T-helper 1 cell treated with Interleukin-12 subunit alpha and Interleukin-12 subunit beta and Interleukin-4 antibody, amounts not matched to agents 30 μg/mL and 1 μg/mL, for 36 hours (primary cell): ENCODE data around the gene EXOC6.
A peak's percentile ranks its signal among the peaks of the same experiment; 100 is the strongest.

Experiments used
- H3K27ac Mint-ChIP-seq: one replicate; pipeline ENCODE4 v1.8.0; 2021; ENCODE audit warnings: mild to moderate bottlenecking, mixed read lengths
- H3K27me3 Mint-ChIP-seq: one replicate; pipeline ENCODE4 v1.8.0; 2021; ENCODE audit warnings: low read depth, mixed read lengths
- H3K36me3 Mint-ChIP-seq: one replicate; pipeline ENCODE4 v1.8.0; 2021; ENCODE audit warnings: low read depth, mixed read lengths
- H3K4me1 Mint-ChIP-seq: one replicate; pipeline ENCODE4 v1.8.0; 2021; ENCODE audit warnings: low read depth, mixed read lengths
- H3K4me3 Mint-ChIP-seq: one replicate; pipeline ENCODE4 v1.8.0; 2021; ENCODE audit warnings: mild to moderate bottlenecking, moderate library complexity, mixed read lengths
- H3K9me3 Mint-ChIP-seq: one replicate; pipeline ENCODE4 v1.8.0; 2021; ENCODE audit warnings: mixed read lengths

Gene EXOC6

GRCh38 chr10:92826504-92826903, 21.8 kb upstream of the EXOC6 start:
- H3K36me3 Mint-ChIP-seq = no peaks in the 10 kb centered on the region
- no peak overlapping the region for H3K27ac Mint-ChIP-seq
- H3K4me1 Mint-ChIP-seq = peaks cover 22% of the 10 kb centered on the region
- H3K4me3 Mint-ChIP-seq = no peak overlapping the region
- H3K27me3 Mint-ChIP-seq = peaks cover 4% of the 10 kb centered on the region
- no peaks in the 10 kb centered on the region for H3K9me3 Mint-ChIP-seq

- Mint-ChIP-seq H3K27ac (no peak overlapping the region), H3K27me3 (peaks cover 4% of the 10 kb centered on the region), H3K4me3 (no peak overlapping the region), H3K4me1 (peaks cover 15% of the 10 kb centered on the region), H3K36me3 (no peaks in the 10 kb centered on the region), H3K9me3 (no peaks in the 10 kb centered on the region)
These were observed 19.1 kb upstream of the EXOC6 start for GRCh38 chr10:92829042-92829785.

GRCh38 chr10:92829786-92830377, 18.4 kb upstream of the EXOC6 start:
- Mint-ChIP-seq H3K36me3 (no peaks in the 10 kb centered on the region), H3K9me3 (no peaks in the 10 kb centered on the region), H3K4me3 (no peak overlapping the region), H3K27ac (no peak overlapping the region), H3K4me1 (peaks cover 15% of the 10 kb centered on the region), H3K27me3 (peaks cover 4% of the 10 kb centered on the region)

- Mint-ChIP-seq H3K27ac (peak overlapping the region; percentile 65), H3K4me3 (peak overlapping the region; percentile 54), H3K9me3 (no peaks in the 10 kb centered on the region), H3K27me3 (peaks cover 4% of the 10 kb centered on the region), H3K36me3 (no peaks in the 10 kb centered on the region), H3K4me1 (peaks cover 13% of the 10 kb centered on the region)
These were observed 17.6 kb upstream of the EXOC6 start for GRCh38 chr10:92830478-92831389.

GRCh38 chr10:92832121-92832520, 16.2 kb upstream of the EXOC6 start:
- no peak overlapping the region for H3K4me3 Mint-ChIP-seq
- no peaks in the 10 kb centered on the region for H3K9me3 Mint-ChIP-seq
- no peaks in the 10 kb centered on the region for H3K27me3 Mint-ChIP-seq
- no peak overlapping the region for H3K27ac Mint-ChIP-seq
- H3K36me3 Mint-ChIP-seq = no peaks in the 10 kb centered on the region
- H3K4me1 Mint-ChIP-seq = peaks cover 8% of the 10 kb centered on the region

- peaks cover 11% of the 10 kb centered on the region for H3K4me1 Mint-ChIP-seq
- no peaks in the 10 kb centered on the region for H3K36me3 Mint-ChIP-seq
- no peaks in the 10 kb centered on the region for H3K9me3 Mint-ChIP-seq
- H3K27me3 Mint-ChIP-seq = no peaks in the 10 kb centered on the region
- H3K27ac Mint-ChIP-seq = no peak overlapping the region
- H3K4me3 Mint-ChIP-seq = no peak overlapping the region
These were observed 15.2 kb upstream of the EXOC6 start for GRCh38 chr10:92832998-92833650.

- peaks cover 11% of the 10 kb centered on the region for H3K4me1 Mint-ChIP-seq
- no peaks in the 10 kb centered on the region for H3K27me3 Mint-ChIP-seq
- H3K9me3 Mint-ChIP-seq = no peaks in the 10 kb centered on the region
- no peaks in the 10 kb centered on the region for H3K36me3 Mint-ChIP-seq
- no peak overlapping the region for H3K4me3 Mint-ChIP-seq
- H3K27ac Mint-ChIP-seq = no peak overlapping the region
These were observed 14.0 kb upstream of the EXOC6 start for GRCh38 chr10:92834331-92834730.

- Mint-ChIP-seq H3K27ac (no peak overlapping the region), H3K36me3 (no peaks in the 10 kb centered on the region), H3K4me3 (no peak overlapping the region), H3K27me3 (no peaks in the 10 kb centered on the region), H3K4me1 (peaks cover 11% of the 10 kb centered on the region), H3K9me3 (no peaks in the 10 kb centered on the region)
These were observed 13.3 kb upstream of the EXOC6 start for GRCh38 chr10:92834986-92835385.

- no peaks in the 10 kb centered on the region for H3K9me3 Mint-ChIP-seq
- H3K4me3 Mint-ChIP-seq = no peak overlapping the region
- H3K27me3 Mint-ChIP-seq = no peaks in the 10 kb centered on the region
- H3K27ac Mint-ChIP-seq = no peak overlapping the region
- H3K4me1 Mint-ChIP-seq = peaks cover 3% of the 10 kb centered on the region
- H3K36me3 Mint-ChIP-seq = no peaks in the 10 kb centered on the region
These were observed 10.9 kb upstream of the EXOC6 start for GRCh38 chr10:92837456-92837855.

GRCh38 chr10:92839191-92840085, 8.9 kb upstream of the EXOC6 start:
- Mint-ChIP-seq H3K9me3 (no peaks in the 10 kb centered on the region), H3K4me3 (no peak overlapping the region), H3K36me3 (no peaks in the 10 kb centered on the region), H3K4me1 (peaks cover 9% of the 10 kb centered on the region), H3K27me3 (no peaks in the 10 kb centered on the region), H3K27ac (no peak overlapping the region)

GRCh38 chr10:92844746-92845145, 3.6 kb upstream of the EXOC6 start:
- H3K27me3 Mint-ChIP-seq = no peaks in the 10 kb centered on the region
- H3K4me3 Mint-ChIP-seq = no peak overlapping the region
- no peaks in the 10 kb centered on the region for H3K9me3 Mint-ChIP-seq
- H3K36me3 Mint-ChIP-seq = peaks cover 3% of the 10 kb centered on the region
- H3K27ac Mint-ChIP-seq = no peak overlapping the region
- peaks cover 35% of the 10 kb centered on the region for H3K4me1 Mint-ChIP-seq

- Mint-ChIP-seq H3K9me3 (no peaks in the 10 kb centered on the region), H3K4me3 (no peak overlapping the region)
These were observed 2.4 kb upstream of the EXOC6 start for GRCh38 chr10:92845921-92846320.

GRCh38 chr10:92846344-92846743, 2.0 kb upstream of the EXOC6 start:
- peak overlapping the region; percentile 32 for H3K27ac Mint-ChIP-seq
- peaks cover 37% of the 10 kb centered on the region for H3K4me1 Mint-ChIP-seq
- H3K36me3 Mint-ChIP-seq = peaks cover 3% of the 10 kb centered on the region
- peak overlapping the region; percentile 89 for H3K4me3 Mint-ChIP-seq
- no peaks in the 10 kb centered on the region for H3K27me3 Mint-ChIP-seq
- H3K9me3 Mint-ChIP-seq = no peaks in the 10 kb centered on the region

More at GRCh38 chr10:92845921-92846320, 2.4 kb upstream of the EXOC6 start:
- no peak overlapping the region for H3K27ac Mint-ChIP-seq
- H3K27me3 Mint-ChIP-seq = no peaks in the 10 kb centered on the region
- H3K36me3 Mint-ChIP-seq = peaks cover 3% of the 10 kb centered on the region
- peaks cover 35% of the 10 kb centered on the region for H3K4me1 Mint-ChIP-seq
